AG04450 (cell line): ENCODE data around the gene CCDC88B. TPM values are rescaled to one million over a fixed set of nuclear protein-coding genes. Genes with fewer than 3 reads are reported as not detected.

Source experiments
- CTCF ChIA-PET: fragments of 300-600, 350-600 bp; formaldehyde crosslinking; extraction: SDS; loops from one replicate; lab custom pipeline; 2022; ENCODE audit warnings: antibody characterized with exemption, inconsistent platforms; lab: Charles Lee
- POLR2A ChIA-PET: fragments of 350-600 bp; formaldehyde crosslinking; extraction: SDS; loops from one replicate; lab custom pipeline; 2021; ENCODE audit warnings: antibody characterized with exemption, inconsistent platforms; lab: Yijun Ruan, JAX
- DNase-seq: peaks from one replicate; pipeline ENCODE4 v3.0.0-alpha.2; 2011; ENCODE audit warnings: low read depth, low spot score
- H3K27ac ChIP-seq: one replicate; pipeline ENCODE4 v1.5.1; 2012; ENCODE audit warnings: low read depth, low read length, control low read depth
- H3K27me3 ChIP-seq: one replicate; pipeline ENCODE4 v1.6.0; 2012; ENCODE audit warnings: low read length; ENCODE audit not compliant: control insufficient read depth, insufficient read depth
- H3K4me3 ChIP-seq: 2 replicates; pipeline ENCODE4 v1.5.1; 2011; ENCODE audit warnings: mild to moderate bottlenecking, low read depth, low read length, control low read depth
- H3K9me3 ChIP-seq: 2 replicates; pipeline ENCODE4 v1.5.1; 2012; ENCODE audit warnings: low read length; ENCODE audit not compliant: control insufficient read depth, insufficient read depth
- CTCF ChIP-seq: IDR thresholded peaks from 2 replicates; pipeline ENCODE4 v1.5.1; 2011; ENCODE audit warnings: low read depth, low read length, control low read depth, inconsistent platforms
- polyA plus RNA-seq: library from polyadenylated mRNA; depleted of rRNA; stranded (reverse); fragments of >200 nt; gene quantifications from 2 replicates; pipeline ENCODE4 v1.2.3, GENCODE V29; 2011

Gene CCDC88B
- polyA plus RNA-seq, 1 experiment: 1.4 TPM

DNA sequence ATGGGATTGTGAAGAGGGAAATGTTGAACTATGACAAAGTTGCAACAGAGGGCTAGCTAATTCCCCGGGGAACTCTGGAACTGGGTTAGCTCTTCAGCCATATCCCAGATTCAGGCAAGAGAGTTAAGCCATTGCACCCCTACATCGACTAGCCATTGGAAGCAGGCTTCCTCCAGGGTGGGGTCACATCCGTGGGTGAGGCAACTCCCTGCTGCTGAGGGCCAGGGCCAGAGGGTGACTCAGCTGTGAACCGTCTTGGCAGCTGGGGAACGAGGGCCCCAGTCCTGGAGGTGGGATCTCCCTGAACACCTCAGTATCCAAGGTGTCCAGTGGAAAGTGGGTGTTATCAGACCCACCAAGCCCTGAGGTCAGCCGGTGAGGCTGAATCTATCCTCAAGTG, 60.1 kb downstream of the CCDC88B start:
- no peak overlapping the region for H3K27ac ChIP-seq
- ChIA-PET CTCF (interaction anchor here (1.0 kb wide), 1 partner anchor 289 kb away, joined by 3 read pairs; no protein-coding TSS in a partner anchor), POLR2A (no interaction called here)

DNA sequence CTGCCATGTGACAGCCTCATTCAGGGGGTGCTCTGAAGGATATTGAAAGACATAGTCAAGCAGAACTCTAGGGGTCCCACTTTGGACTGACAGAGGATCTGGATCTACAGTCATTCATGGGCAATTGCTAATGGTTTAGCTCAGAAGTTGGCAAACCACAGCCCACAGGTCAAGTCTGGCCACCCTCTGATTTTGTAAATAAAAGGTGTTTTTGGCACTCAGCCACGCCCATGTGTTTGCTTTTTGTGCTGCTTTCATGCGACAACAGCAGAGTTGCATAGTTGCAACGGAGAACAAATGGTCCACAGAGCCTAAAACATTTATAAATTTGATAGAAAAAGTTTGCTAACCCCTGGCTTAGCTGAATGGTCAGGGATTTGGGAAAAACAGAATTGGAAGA, 60.7 kb downstream of the CCDC88B start:
- Histone ChIP-seq H3K4me3 (no peak overlapping the region), H3K27ac (no peak overlapping the region), H3K27me3 (peaks cover 24% of the 10 kb centered on the region), H3K9me3 (peaks cover 3% of the 10 kb centered on the region)
- TF ChIP-seq CTCF: no peak
- POLR2A ChIA-PET: no interaction called here
- CTCF ChIA-PET: interaction anchor here (1.0 kb wide), 1 partner anchor 288 kb away, joined by 3 read pairs; no protein-coding TSS in a partner anchor
- no peak for DNase-seq

More for the DNA sequence above, 60.1 kb downstream of the CCDC88B start:
- H3K4me3 ChIP-seq: no peak overlapping the region
- no peak for TF ChIP-seq CTCF
- DNase-seq: no peak
- H3K9me3 ChIP-seq: peaks cover 3% of the 10 kb centered on the region
- peaks cover 24% of the 10 kb centered on the region for H3K27me3 ChIP-seq

- no peak for TF ChIP-seq CTCF
- CTCF ChIA-PET: no interaction called here
- H3K4me3 ChIP-seq: no peak overlapping the region
- H3K9me3 ChIP-seq: peaks cover 3% of the 10 kb centered on the region
- no peak for DNase-seq
- POLR2A ChIA-PET: no interaction called here
- peaks cover 32% of the 10 kb centered on the region for H3K27me3 ChIP-seq
- no peak overlapping the region for H3K27ac ChIP-seq
Measured at GRCh38 chr11:64401775-64402174, 61.8 kb downstream of the CCDC88B start.

- no peak for TF ChIP-seq CTCF
- DNase-seq: no peak
- H3K27me3 ChIP-seq: peaks cover 29% of the 10 kb centered on the region
- no peak overlapping the region for H3K27ac ChIP-seq
- H3K9me3 ChIP-seq: peaks cover 3% of the 10 kb centered on the region
- CTCF ChIA-PET: no interaction called here
- POLR2A ChIA-PET: no interaction called here
- H3K4me3 ChIP-seq: no peak overlapping the region
Measured at GRCh38 chr11:64403106-64403505, 63.1 kb downstream of the CCDC88B start.

GRCh38 chr11:64406221-64406946, 66.4 kb downstream of the CCDC88B start:
- Histone ChIP-seq H3K9me3 (peaks cover 3% of the 10 kb centered on the region), H3K27me3 (peaks cover 30% of the 10 kb centered on the region), H3K27ac (no peak overlapping the region), H3K4me3 (no peak overlapping the region)
- no peak for DNase-seq
- ChIA-PET POLR2A (no interaction called here), CTCF (interaction anchor here (0.7 to 1.4 kb wide), 4 partner anchors 43 to 282 kb away, joined by 3 read pairs; no protein-coding TSS in a partner anchor)
- no peak for TF ChIP-seq CTCF
